CD4-positive, alpha-beta T cell (primary cell): ENCODE measurements around the gene FAM83E. TPM values are rescaled to one million over a fixed set of nuclear protein-coding genes. Genes with fewer than 3 reads are reported as not detected.

Source experiments
- ATAC-seq: fragments of 200-7000 bp; cut with Tn5 transposase; one replicate; pipeline ENCODE4 v1.10.0; 2022; ENCODE audit warnings: mild to moderate bottlenecking; ENCODE audit not compliant: poor library complexity
- CTCF ChIA-PET: fragments of 350-600 bp; sonication (Branson Sonifier 250); formaldehyde crosslinking; loops from one replicate; lab custom pipeline; 2021; ENCODE audit warnings: antibody characterized with exemption, inconsistent platforms; lab: Charles Lee
- POLR2A ChIA-PET: fragments of 350-600 bp; sonication (Branson Sonifier 250); formaldehyde crosslinking; loops from one replicate; lab custom pipeline; 2021; ENCODE audit warnings: antibody characterized with exemption, inconsistent platforms; lab: Charles Lee
- DNase-seq, 14 experiments: peaks; one replicate each; pipeline ENCODE4 v3.0.0-alpha.2; 2013 to 2020; ENCODE audit warnings: mixed read lengths in 2 of 14
- H3K27ac ChIP-seq, 2 donors: one replicate each; pipeline versions ENCODE4 v1.5.1 to v1.7.0; 2013; ENCODE audit warnings: low read length in 2 of 2, low read depth in 1 of 2, mild to moderate bottlenecking in 1 of 2
- H3K27me3 ChIP-seq, 2 experiments: 1 replicate in 1 of 2; 2 replicates in 1 of 2; pipeline versions ENCODE4 v1.6.1 to v1.7.0; 2013; ENCODE audit warnings: low read length in 2 of 2, control low read depth in 1 of 2, mild to moderate bottlenecking in 1 of 2, moderate library complexity in 1 of 2; ENCODE audit not compliant: insufficient read depth in 2 of 2, control insufficient read depth in 1 of 2
- H3K36me3 ChIP-seq: one replicate; pipeline ENCODE4 v1.6.1; 2013; ENCODE audit warnings: low read length, control low read depth; ENCODE audit not compliant: insufficient read depth
- H3K4me1 ChIP-seq: one replicate; pipeline ENCODE4 v1.6.1; 2013; ENCODE audit warnings: low read length, control low read depth; ENCODE audit not compliant: insufficient read depth
- H3K4me3 ChIP-seq: one replicate; pipeline ENCODE4 v1.5.1; 2013; ENCODE audit warnings: mild to moderate bottlenecking, low read length, moderate library complexity
- H3K9me3 ChIP-seq, 2 experiments: 1 replicate in 1 of 2; 2 replicates in 1 of 2; pipeline versions ENCODE4 v1.6.1 to v1.7.0; 2013; ENCODE audit warnings: low read length in 2 of 2, mild to moderate bottlenecking in 2 of 2, control low read depth in 1 of 2, moderate library complexity in 1 of 2; ENCODE audit not compliant: control insufficient read depth in 1 of 2, insufficient read depth in 1 of 2
- H3K27ac Mint-ChIP-seq: one replicate; pipeline ENCODE4 v1.8.0; 2020; ENCODE audit warnings: mixed read lengths
- H3K27me3 Mint-ChIP-seq: one replicate; pipeline ENCODE4 v1.8.0; 2021; ENCODE audit warnings: mixed read lengths
- H3K36me3 Mint-ChIP-seq: one replicate; pipeline ENCODE4 v1.8.0; 2021; ENCODE audit warnings: low read depth, mixed read lengths
- H3K4me1 Mint-ChIP-seq: one replicate; pipeline ENCODE4 v1.8.0; 2021; ENCODE audit warnings: low read depth, mixed read lengths
- H3K4me3 Mint-ChIP-seq: one replicate; pipeline ENCODE4 v1.8.0; 2020; ENCODE audit warnings: mild to moderate bottlenecking, mixed read lengths
- H3K9me3 Mint-ChIP-seq: one replicate; pipeline ENCODE4 v1.8.0; 2020; ENCODE audit warnings: mixed read lengths
- CTCF ChIP-seq: fragments of 200-600 bp; IDR thresholded peaks from one replicate; pipeline ENCODE4 v1.8.0; 2022; ENCODE audit warnings: antibody characterized with exemption, mild to moderate bottlenecking
- intact Hi-C, 2 experiments: fragments of 100-400 bp; cut with DNase I in 1 of 2; cut with micrococcal nuclease in 1 of 2; formaldehyde crosslinking; loops; one replicate each; pipeline versions ENCODE4 v1.15.1 to v1.9.0; 2023 to 2025; cut with DNase I, micrococcal nuclease
- total RNA-seq, 174 experiments: library from RNA in 2 of 174; stranded (reverse) in 2 of 174; gene quantifications; one replicate each; pipeline ENCODE4 v1.2.3 and lab custom pipeline; 2021 to 2026

FAM83E gene
- total RNA-seq, 2 experiments from 2014 or later: 1.6 to 2.6 TPM

- peak overlapping the region; percentile 76 to 89 for H3K27ac ChIP-seq
- peaks cover 57% of the 10 kb centered on the region for H3K4me1 ChIP-seq
- Mint-ChIP-seq H3K27me3 (no peaks in the 10 kb centered on the region), H3K27ac (peak overlapping the region; percentile 97), H3K36me3 (peaks cover 65% of the 10 kb centered on the region), H3K9me3 (no peaks in the 10 kb centered on the region), H3K4me1 (peaks cover 51% of the 10 kb centered on the region), H3K4me3 (peak overlapping the region; percentile 98)
- no peaks in the 10 kb centered on the region for H3K27me3 ChIP-seq
- ChIA-PET CTCF (interaction anchor here (0.9 to 1.5 kb wide), 5 partner anchors 10 to 112 kb away, joined by 3 to 5 read pairs (median 4); partner anchors contain the start of gene CA11), POLR2A (interaction anchor here (0.7 to 3.9 kb wide), 21 partner anchors 10 to 1024 kb away, joined by 3 to 45 read pairs (median 6); partner anchors contain the start of genes CA11, DBP, EMP3 and GRWD1)
- DNase-seq: no peak
- H3K36me3 ChIP-seq: peaks cover 34% of the 10 kb centered on the region
- no peaks in the 10 kb centered on the region for H3K9me3 ChIP-seq
- H3K4me3 ChIP-seq: peak overlapping the region; percentile 94
- intact Hi-C loops: loop anchor here in 1 of 2 experiments (5.0 kb wide), 1 partner anchor 286 kb away; no protein-coding TSS in a partner anchor
- ATAC-seq: no peak
- TF ChIP-seq CTCF: no peak
Observed at GRCh38 chr19:48618278-48618915, 3.5 kb upstream of the FAM83E start.

GRCh38 chr19:48617146-48617937 is 2.5 kb upstream of the FAM83E start:
- ChIA-PET CTCF (interaction anchor here (1.1 kb wide), 1 partner anchor 29 kb away, joined by 4 read pairs; no protein-coding TSS in a partner anchor), POLR2A (interaction anchor here (0.5 to 3.9 kb wide), 4 partner anchors 9 to 473 kb away, joined by 3 to 45 read pairs (median 28); partner anchors contain the start of gene DBP)
- Mint-ChIP-seq H3K4me1 (peaks cover 45% of the 10 kb centered on the region), H3K36me3 (peaks cover 60% of the 10 kb centered on the region), H3K9me3 (no peaks in the 10 kb centered on the region), H3K27me3 (no peaks in the 10 kb centered on the region), H3K27ac (peak overlapping the region; percentile 97), H3K4me3 (peak overlapping the region; percentile 98)
- H3K4me3 ChIP-seq: peak overlapping the region; percentile 94
- peak overlapping the region; percentile 25 to 76 for H3K27ac ChIP-seq
- no peak for TF ChIP-seq CTCF
- DNase-seq (peak in 1 of 14 experiments; percentile 35), ATAC-seq (no peak)
- H3K27me3 ChIP-seq: no peaks in the 10 kb centered on the region
- intact Hi-C loops: loop anchor here in 1 of 2 experiments (5.0 kb wide), 1 partner anchor 285 kb away; no protein-coding TSS in a partner anchor
- peaks cover 34% of the 10 kb centered on the region for H3K36me3 ChIP-seq
- no peaks in the 10 kb centered on the region for H3K9me3 ChIP-seq
- H3K4me1 ChIP-seq: peaks cover 50% of the 10 kb centered on the region

- ChIA-PET POLR2A (interaction anchor here (0.7 to 3.9 kb wide), 3 partner anchors 17 to 30 kb away, joined by 3 to 45 read pairs (median 39); partner anchors contain the start of genes CA11 and DBP), CTCF (interaction anchor here (1.1 kb wide), 1 partner anchor 28 kb away, joined by 4 read pairs; no protein-coding TSS in a partner anchor)
- TF ChIP-seq CTCF: no peak
- H3K27ac ChIP-seq: no peak overlapping the region
- ATAC-seq: no peak
- no peak overlapping the region for H3K4me3 ChIP-seq
- Mint-ChIP-seq H3K36me3 (peaks cover 56% of the 10 kb centered on the region), H3K4me3 (peak overlapping the region; percentile 98), H3K4me1 (peaks cover 43% of the 10 kb centered on the region), H3K27ac (peak overlapping the region; percentile 97), H3K9me3 (no peaks in the 10 kb centered on the region), H3K27me3 (no peaks in the 10 kb centered on the region)
- H3K9me3 ChIP-seq: no peaks in the 10 kb centered on the region
- H3K4me1 ChIP-seq: peaks cover 50% of the 10 kb centered on the region
- no peaks in the 10 kb centered on the region for H3K27me3 ChIP-seq
- H3K36me3 ChIP-seq: peaks cover 34% of the 10 kb centered on the region
- intact Hi-C loops: loop anchor here in 1 of 2 experiments (5.0 kb wide), 1 partner anchor 284 kb away; no protein-coding TSS in a partner anchor
- DNase-seq: peak in 2 of 14 experiments; percentile 44
Observed at GRCh38 chr19:48616491-48617056, 1.7 kb upstream of the FAM83E start.
